ENCODE data around the gene MSN.

The MSN gene

GRCh38 chrX:65744965-65745364 lies 77.5 kb downstream of the MSN start:
- TF ChIP-seq CTCF (IDR thresholded peaks at IDR 0.05; ENCODE audit: insufficient read depth, low read depth, low read length, missing control alignments) = no peak
- DNase-seq (ENCODE audit: low read depth) = peak; percentile 78
- H3K4me3 ChIP-seq (ENCODE audit: low read length) = no peak overlapping the region

GRCh38 chrX:65745427-65745826 lies 78.0 kb downstream of the MSN start:
- no peak for DNase-seq (ENCODE audit: low read depth)
- TF ChIP-seq CTCF (IDR thresholded peaks at IDR 0.05; ENCODE audit: insufficient read depth, low read depth, low read length, missing control alignments) = no peak
- no peak overlapping the region for H3K4me3 ChIP-seq (ENCODE audit: low read length)

GRCh38 chrX:65745992-65746391 lies 78.5 kb downstream of the MSN start:
- peak; percentile 24 for DNase-seq (ENCODE audit: low read depth)
- TF ChIP-seq CTCF (IDR thresholded peaks at IDR 0.05; ENCODE audit: insufficient read depth, low read depth, low read length, missing control alignments) = peak; percentile 44
- H3K4me3 ChIP-seq (ENCODE audit: low read length) = no peak overlapping the region

- no peak for DNase-seq (ENCODE audit: low read depth)
These were observed 83.4 kb downstream of the MSN start for GRCh38 chrX:65750674-65751469.

GRCh38 chrX:65751519-65751918 lies 84.1 kb downstream of the MSN start:
- TF ChIP-seq CTCF (IDR thresholded peaks at IDR 0.05; ENCODE audit: insufficient read depth, low read depth, low read length, missing control alignments) = no peak

More at GRCh38 chrX:65750674-65751469, 83.4 kb downstream of the MSN start:
- TF ChIP-seq CTCF (IDR thresholded peaks at IDR 0.05; ENCODE audit: insufficient read depth, low read depth, low read length, missing control alignments) = no peak
- H3K4me3 ChIP-seq (ENCODE audit: low read length) = no peak overlapping the region

GRCh38 chrX:65752294-65752693 lies 84.8 kb downstream of the MSN start:
- H3K4me3 ChIP-seq (ENCODE audit: low read length) = no peak overlapping the region
- no peak for DNase-seq (ENCODE audit: low read depth)
- TF ChIP-seq CTCF (IDR thresholded peaks at IDR 0.05; ENCODE audit: insufficient read depth, low read depth, low read length, missing control alignments) = no peak

More at GRCh38 chrX:65751519-65751918, 84.1 kb downstream of the MSN start:
- no peak for DNase-seq (ENCODE audit: low read depth)
- H3K4me3 ChIP-seq (ENCODE audit: low read length) = no peak overlapping the region

- DNase-seq (ENCODE audit: low read depth) = peak; percentile 51
- TF ChIP-seq CTCF (IDR thresholded peaks at IDR 0.05; ENCODE audit: insufficient read depth, low read depth, low read length, missing control alignments) = no peak
- no peak overlapping the region for H3K4me3 ChIP-seq (ENCODE audit: low read length)
These were observed 88.3 kb downstream of the MSN start for GRCh38 chrX:65755786-65756185.

Measured in epithelial cell of esophagus (primary cell).